ENCODE measurements around the gene EMP2. TPM values are rescaled to one million over a fixed set of nuclear protein-coding genes. Genes with fewer than 3 reads are reported as not detected.
"Not testable (repeated sequence)": the region's sequence is repeated elsewhere in the genome, so short reads cannot be mapped to it uniquely, and the experiment has no call there.

The EMP2 gene
- polyA plus RNA-seq, 1 donor from 2014 or later: 0.14 TPM

- no peaks in the 10 kb centered on the region for H3K9me3 ChIP-seq (ENCODE audit: low read length)
- no peaks in the 10 kb centered on the region for H3F3A ChIP-seq (ENCODE audit: insufficient read depth, low read length, poor library complexity, severe bottlenecking)
- H4K20me1 ChIP-seq (ENCODE audit: insufficient read depth): no peaks in the 10 kb centered on the region
- H3K9me2 ChIP-seq (ENCODE audit: insufficient read depth, low read length): no peaks in the 10 kb centered on the region
- no peaks in the 10 kb centered on the region for H3K27me3 ChIP-seq (ENCODE audit: insufficient read depth, low read depth, low read length)
- no peak overlapping the region for H3K9ac ChIP-seq (ENCODE audit: low read length)
- H3K79me2 ChIP-seq (replicated peaks; ENCODE audit: insufficient read depth, low read length): no peaks in the 10 kb centered on the region
- no peak overlapping the region for H3K4me3 ChIP-seq (ENCODE audit: low read length)
- no peak overlapping the region for H2AFZ ChIP-seq (ENCODE audit: low read depth, low read length)
- H3K36me3 ChIP-seq (ENCODE audit: insufficient read depth, low read length): no peaks in the 10 kb centered on the region
- no peak overlapping the region for H3K27ac ChIP-seq (ENCODE audit: low read length)
- TF ChIP-seq TAF1 (IDR thresholded peaks at IDR 0.05; ENCODE audit: low read depth) (no peak), POLR2AphosphoS5 (IDR thresholded peaks at IDR 0.05) (no peak), SMC3 (conservative IDR thresholded peaks at IDR 0.05; ENCODE audit: poor library complexity) (no peak), MXI1 (conservative IDR thresholded peaks at IDR 0.05; ENCODE audit: poor library complexity, severe bottlenecking) (no peak), RAD21 (conservative IDR thresholded peaks at IDR 0.05) (no peak), EZH2 (IDR thresholded peaks at IDR 0.05; ENCODE audit: borderline replicate concordance, insufficient read depth, low read length, poor library complexity, severe bottlenecking) (no peak), REST (IDR thresholded peaks at IDR 0.05; ENCODE audit: borderline replicate concordance) (no peak), EP300 (conservative IDR thresholded peaks at IDR 0.05; ENCODE audit: poor library complexity, severe bottlenecking) (no peak), CTCF (IDR thresholded peaks at IDR 0.05; ENCODE audit: poor library complexity, severe bottlenecking) (no peak)
- H3K4me2 ChIP-seq (ENCODE audit: low read length): no peak overlapping the region
These were observed 45.6 kb downstream of the EMP2 start for GRCh38 chr16:10534748-10535147.

- not testable (repeated sequence) for H3K36me3 ChIP-seq (ENCODE audit: insufficient read depth, low read length); H3K4me2 ChIP-seq (ENCODE audit: low read length); H3K79me2 ChIP-seq (replicated peaks; ENCODE audit: insufficient read depth, low read length); H3K4me3 ChIP-seq (ENCODE audit: low read length); H3K9me3 ChIP-seq (ENCODE audit: low read length); H3K9ac ChIP-seq (ENCODE audit: low read length); H3F3A ChIP-seq (ENCODE audit: insufficient read depth, low read length, poor library complexity, severe bottlenecking); H3K9me2 ChIP-seq (ENCODE audit: insufficient read depth, low read length); H3K27ac ChIP-seq (ENCODE audit: low read length); H3K27me3 ChIP-seq (ENCODE audit: insufficient read depth, low read depth, low read length); H4K20me1 ChIP-seq (ENCODE audit: insufficient read depth); H2AFZ ChIP-seq (ENCODE audit: low read depth, low read length)
These were observed 46.8 kb downstream of the EMP2 start for GRCh38 chr16:10533612-10534011.

GRCh38 chr16:10531582-10531981 lies 48.8 kb downstream of the EMP2 start:
- H3K27me3 ChIP-seq (ENCODE audit: insufficient read depth, low read depth, low read length): no peaks in the 10 kb centered on the region
- no peak overlapping the region for H3K27ac ChIP-seq (ENCODE audit: low read length)
- H3K4me2 ChIP-seq (ENCODE audit: low read length): no peak overlapping the region
- no peak overlapping the region for H3K4me3 ChIP-seq (ENCODE audit: low read length)
- no peak for TF ChIP-seq CTCF (IDR thresholded peaks at IDR 0.05; ENCODE audit: poor library complexity, severe bottlenecking)
- TF ChIP-seq TAF1 (IDR thresholded peaks at IDR 0.05; ENCODE audit: low read depth): no peak
- no peak for TF ChIP-seq EZH2 (IDR thresholded peaks at IDR 0.05; ENCODE audit: borderline replicate concordance, insufficient read depth, low read length, poor library complexity, severe bottlenecking)
- TF ChIP-seq SMC3 (conservative IDR thresholded peaks at IDR 0.05; ENCODE audit: poor library complexity): no peak
- no peak for TF ChIP-seq EP300 (conservative IDR thresholded peaks at IDR 0.05; ENCODE audit: poor library complexity, severe bottlenecking)
- TF ChIP-seq RAD21 (conservative IDR thresholded peaks at IDR 0.05): no peak
- no peak for TF ChIP-seq MXI1 (conservative IDR thresholded peaks at IDR 0.05; ENCODE audit: poor library complexity, severe bottlenecking)
- no peak for TF ChIP-seq REST (IDR thresholded peaks at IDR 0.05; ENCODE audit: borderline replicate concordance)
- TF ChIP-seq POLR2AphosphoS5 (IDR thresholded peaks at IDR 0.05): no peak
- H3K36me3 ChIP-seq (ENCODE audit: insufficient read depth, low read length): no peaks in the 10 kb centered on the region
- H3K9me3 ChIP-seq (ENCODE audit: low read length): no peaks in the 10 kb centered on the region
- no peaks in the 10 kb centered on the region for H3F3A ChIP-seq (ENCODE audit: insufficient read depth, low read length, poor library complexity, severe bottlenecking)
- no peaks in the 10 kb centered on the region for H4K20me1 ChIP-seq (ENCODE audit: insufficient read depth)
- no peaks in the 10 kb centered on the region for H3K79me2 ChIP-seq (replicated peaks; ENCODE audit: insufficient read depth, low read length)
- no peak overlapping the region for H3K9ac ChIP-seq (ENCODE audit: low read length)
- no peaks in the 10 kb centered on the region for H3K9me2 ChIP-seq (ENCODE audit: insufficient read depth, low read length)
- no peak overlapping the region for H2AFZ ChIP-seq (ENCODE audit: low read depth, low read length)

Data from neural cell (in vitro differentiated cells).